ENCODE data around the gene PCK2.

PCK2 gene

GRCh38 chr14:24113801-24114531 is 19.9 kb downstream of the PCK2 start:
- H3K27me3 ChIP-seq (ENCODE audit: insufficient read depth, low read depth, severe bottlenecking) = no peaks in the 10 kb centered on the region
- H3K9me3 ChIP-seq (ENCODE audit: severe bottlenecking) = no peaks in the 10 kb centered on the region
- H3K27ac ChIP-seq = peak overlapping the region; percentile 97
- H3K36me3 ChIP-seq = peaks cover 27% of the 10 kb centered on the region
- DNase-seq = peak; percentile 95
- TF ChIP-seq CTCF (IDR thresholded peaks at IDR 0.05; ENCODE audit: low read depth, low read length) = no peak
- peak overlapping the region; percentile 72 for H3K4me3 ChIP-seq (ENCODE audit: low read depth, low read length)

GRCh38 chr14:24114532-24115421 is 20.7 kb downstream of the PCK2 start, which contains the start of the genes DCAF11 and NRL:
TSS of gene DCAF11 (plus strand) at chr14:24114777. CDS start at chr14:24115595, 818 bp downstream.
TSS of gene NRL (minus strand) at chr14:24114949. CDS start at chr14:24082848, 32,101 bp downstream.
- Histone ChIP-seq H3K27me3 (ENCODE audit: insufficient read depth, low read depth, severe bottlenecking) (no peaks in the 10 kb centered on the region), H3K27ac (peak within 1 kb of the TSS; percentile 97), H3K36me3 (peaks cover 35% of the 10 kb centered on the region), H3K9me3 (ENCODE audit: severe bottlenecking) (no peaks in the 10 kb centered on the region), H3K4me3 (ENCODE audit: low read depth, low read length) (peak within 1 kb of the TSS; percentile 72)
- peak; percentile 99 for DNase-seq
- TF ChIP-seq CTCF (IDR thresholded peaks at IDR 0.05; ENCODE audit: low read depth, low read length) = no peak

- Histone ChIP-seq H3K36me3 (peaks cover 37% of the 10 kb centered on the region), H3K27ac (peak overlapping the region; percentile 45), H3K27me3 (ENCODE audit: insufficient read depth, low read depth, severe bottlenecking) (no peaks in the 10 kb centered on the region), H3K4me3 (ENCODE audit: low read depth, low read length) (peak overlapping the region; percentile 72), H3K9me3 (ENCODE audit: severe bottlenecking) (no peaks in the 10 kb centered on the region)
- DNase-seq = no peak
- no peak for TF ChIP-seq CTCF (IDR thresholded peaks at IDR 0.05; ENCODE audit: low read depth, low read length)
These were observed 21.5 kb downstream of the PCK2 start for GRCh38 chr14:24115422-24116127.

GRCh38 chr14:24116128-24116814 is 22.2 kb downstream of the PCK2 start:
- peaks cover 44% of the 10 kb centered on the region for H3K36me3 ChIP-seq
- DNase-seq = no peak
- no peak overlapping the region for H3K27ac ChIP-seq
- TF ChIP-seq CTCF (IDR thresholded peaks at IDR 0.05; ENCODE audit: low read depth, low read length) = no peak
- no peaks in the 10 kb centered on the region for H3K27me3 ChIP-seq (ENCODE audit: insufficient read depth, low read depth, severe bottlenecking)
- no peaks in the 10 kb centered on the region for H3K9me3 ChIP-seq (ENCODE audit: severe bottlenecking)
- no peak overlapping the region for H3K4me3 ChIP-seq (ENCODE audit: low read depth, low read length)

- Histone ChIP-seq H3K27me3 (ENCODE audit: insufficient read depth, low read depth, severe bottlenecking) (no peaks in the 10 kb centered on the region), H3K36me3 (peaks cover 47% of the 10 kb centered on the region), H3K27ac (no peak overlapping the region), H3K4me3 (ENCODE audit: low read depth, low read length) (no peak overlapping the region), H3K9me3 (ENCODE audit: severe bottlenecking) (no peaks in the 10 kb centered on the region)
- no peak for TF ChIP-seq CTCF (IDR thresholded peaks at IDR 0.05; ENCODE audit: low read depth, low read length)
- DNase-seq = no peak
These were observed 23.1 kb downstream of the PCK2 start for GRCh38 chr14:24117179-24117578.

All from WERI-Rb-1 (cell line).